Measurements from ENCODE around the gene CD58.

CD58 gene

GRCh38 chr1:116466810-116467557, 103.8 kb downstream of the CD58 start:
- DNase-seq (ENCODE audit: low read depth) = no peak

GRCh38 chr1:116465845-116466685, 104.8 kb downstream of the CD58 start:
- no peak for DNase-seq (ENCODE audit: low read depth)

- no peak for DNase-seq (ENCODE audit: low read depth)
These were observed 105.4 kb downstream of the CD58 start for GRCh38 chr1:116465477-116465844.
